WTC11 (cell line): Measurements from ENCODE around the gene DBR1.

Experiments used
- CREM ChIP-seq: sonication (generic); formaldehyde crosslinking; IDR thresholded peaks from 2 replicates; pipeline ENCODE4 v1.8.1; 2022; ENCODE audit warnings: mild to moderate bottlenecking, missing genetic modification reagents, moderate library complexity
- CTCF ChIP-seq: fragments of 200-600 bp; IDR thresholded peaks from 2 replicates; pipeline ENCODE4 v1.8.0; 2022; ENCODE audit warnings: antibody characterized with exemption
- FOXP1 ChIP-seq: sonication (generic); formaldehyde crosslinking; IDR thresholded peaks from 2 replicates; pipeline ENCODE4 v1.8.0; 2022; ENCODE audit warnings: missing genetic modification reagents, mild to moderate bottlenecking, moderate library complexity, borderline replicate concordance
- HMGXB4 ChIP-seq: sonication (generic); formaldehyde crosslinking; IDR thresholded peaks from 2 replicates; pipeline ENCODE4 v1.8.1; 2023; ENCODE audit warnings: mild to moderate bottlenecking, moderate library complexity, missing genetic modification reagents
- TCF7 ChIP-seq: sonication (generic); formaldehyde crosslinking; IDR thresholded peaks from 2 replicates; pipeline ENCODE4 v1.8.0; 2022; ENCODE audit warnings: mild to moderate bottlenecking, low read depth, missing genetic modification reagents, moderate library complexity
- ZNF416 ChIP-seq: fragments of 250-450 bp; sonication (Bioruptor Pico); IDR thresholded peaks from 2 replicates; pipeline ENCODE4 v1.9.0; 2021; ENCODE audit warnings: mild to moderate bottlenecking, inconsistent platforms

DNA sequence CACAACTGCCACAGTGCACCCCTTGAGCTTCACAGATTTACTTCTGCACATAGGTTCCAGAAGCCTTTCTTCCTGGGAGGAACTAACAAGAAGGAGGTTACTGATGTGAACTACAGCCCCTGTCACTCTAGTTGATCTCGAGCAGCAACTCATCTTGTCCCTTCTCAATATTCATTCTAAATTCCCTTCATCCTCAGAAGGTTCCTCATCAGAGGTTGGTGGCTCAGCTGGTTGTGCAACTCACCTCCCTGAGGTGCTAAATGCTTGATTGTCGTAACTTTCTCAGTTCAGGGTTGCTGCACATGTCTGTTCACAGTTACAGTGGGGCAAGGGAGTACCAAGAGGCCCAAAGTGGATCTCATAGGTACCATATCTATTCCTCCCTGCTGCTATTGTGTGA, 36.9 kb downstream of the DBR1 start:
- TF ChIP-seq CTCF (no peak), TCF7 (CRISPR knock-in tag) (no peak), CREM (CRISPR knock-in tag) (no peak), HMGXB4 (CRISPR knock-in tag) (no peak), FOXP1 (CRISPR knock-in tag) (no peak), ZNF416 (CRISPR knock-in tag) (no peak)
